Stimulated activated CD4-positive, alpha-beta T cell treated with anti-CD3 and anti-CD28 coated beads, TNF-alpha, amount 100 ng/mL, for 48 hours (primary cell): ENCODE data around the gene GALNT4.

Experiments used
- DNase-seq, 3 donors: peaks; one replicate each; pipeline ENCODE4 v3.0.0-alpha.2; 2020; ENCODE audit warnings: low read depth in 3 of 3

The GALNT4 gene

GRCh38 chr12:89493670-89494302, 30.8 kb downstream of the GALNT4 start:
- no peak for DNase-seq

- DNase-seq = no peak
These were observed 31.7 kb downstream of the GALNT4 start for GRCh38 chr12:89492883-89493282.

- no peak for DNase-seq
These were observed 33.7 kb downstream of the GALNT4 start for GRCh38 chr12:89490922-89491321.

- DNase-seq = no peak
These were observed 38.3 kb downstream of the GALNT4 start for GRCh38 chr12:89486264-89486663.

GRCh38 chr12:89484470-89484869, 40.1 kb downstream of the GALNT4 start:
- DNase-seq = no peak

GRCh38 chr12:89481213-89481914, 43.2 kb downstream of the GALNT4 start:
- no peak for DNase-seq

- DNase-seq = no peak
These were observed 44.6 kb downstream of the GALNT4 start for GRCh38 chr12:89479982-89480381.

- no peak for DNase-seq
These were observed 46.8 kb downstream of the GALNT4 start for GRCh38 chr12:89477633-89478279.

GRCh38 chr12:89476904-89477595, 47.5 kb downstream of the GALNT4 start:
- DNase-seq = no peak

GRCh38 chr12:89476232-89476631, 48.4 kb downstream of the GALNT4 start:
- DNase-seq = no peak

- no peak for DNase-seq
These were observed 49.2 kb downstream of the GALNT4 start for GRCh38 chr12:89475203-89475990.

GRCh38 chr12:89474615-89475014, 50.0 kb downstream of the GALNT4 start:
- DNase-seq = no peak
